Effector memory CD8-positive, alpha-beta T cell (primary cell): ENCODE data around the gene C19orf47.
A peak's percentile ranks its signal among the peaks of the same experiment; 100 is the strongest.

Source experiments
- ATAC-seq: fragments of 150-1000 bp; cut with Tn5 transposase; replicated peaks from 2 replicates; pipeline ENCODE4 v1.10.0; 2021; ENCODE audit warnings: mild to moderate bottlenecking, moderate library complexity
- DNase-seq, 3 experiments: peaks; one replicate each; pipeline ENCODE4 v3.0.0; 2021
- H3K27ac Mint-ChIP-seq, 2 donors: one replicate each; pipeline ENCODE4 v1.8.0; 2022; ENCODE audit warnings: mild to moderate bottlenecking in 2 of 2, mixed read lengths in 2 of 2, moderate library complexity in 2 of 2
- H3K27me3 Mint-ChIP-seq, 2 donors: one replicate each; pipeline ENCODE4 v1.8.0; 2022; ENCODE audit warnings: mixed read lengths in 2 of 2
- H3K36me3 Mint-ChIP-seq: one replicate; pipeline ENCODE4 v1.8.0; 2022; ENCODE audit warnings: mild to moderate bottlenecking, moderate library complexity, mixed read lengths; ENCODE audit not compliant: insufficient read depth
- H3K4me1 Mint-ChIP-seq, 2 donors: one replicate each; pipeline ENCODE4 v1.8.0; 2022; ENCODE audit warnings: low read depth in 2 of 2, mixed read lengths in 2 of 2
- H3K4me3 Mint-ChIP-seq, 2 donors: one replicate each; pipeline ENCODE4 v1.8.0; 2022; ENCODE audit warnings: mild to moderate bottlenecking in 2 of 2, mixed read lengths in 2 of 2, moderate library complexity in 2 of 2
- H3K9me3 Mint-ChIP-seq, 2 donors: one replicate each; pipeline ENCODE4 v1.8.0; 2022; ENCODE audit warnings: mixed read lengths in 2 of 2

C19orf47 gene

GRCh38 chr19:40332669-40333068, 15.5 kb downstream of the C19orf47 start:
- H3K4me3 Mint-ChIP-seq: no peak overlapping the region
- no peaks in the 10 kb centered on the region for H3K27me3 Mint-ChIP-seq
- H3K27ac Mint-ChIP-seq: no peak overlapping the region
- peaks cover 47% of the 10 kb centered on the region for H3K36me3 Mint-ChIP-seq
- no peak for DNase-seq
- ATAC-seq: no peak
- H3K9me3 Mint-ChIP-seq: no peaks in the 10 kb centered on the region
- H3K4me1 Mint-ChIP-seq: peaks cover 0 to under 1% of the 10 kb centered on the region in 2 donors

GRCh38 chr19:40331052-40331451, 17.1 kb downstream of the C19orf47 start:
- Mint-ChIP-seq H3K27me3 (no peaks in the 10 kb centered on the region), H3K36me3 (peaks cover 58% of the 10 kb centered on the region), H3K4me1 (no peaks in the 10 kb centered on the region), H3K4me3 (no peak overlapping the region), H3K27ac (no peak overlapping the region), H3K9me3 (no peaks in the 10 kb centered on the region)
- DNase-seq: no peak
- no peak for ATAC-seq

GRCh38 chr19:40326201-40326600, 22.0 kb downstream of the C19orf47 start:
- no peak overlapping the region for H3K4me3 Mint-ChIP-seq
- no peaks in the 10 kb centered on the region for H3K4me1 Mint-ChIP-seq
- no peak for DNase-seq
- no peaks in the 10 kb centered on the region for H3K9me3 Mint-ChIP-seq
- no peak for ATAC-seq
- peaks cover 59% of the 10 kb centered on the region for H3K36me3 Mint-ChIP-seq
- no peak overlapping the region for H3K27ac Mint-ChIP-seq
- no peaks in the 10 kb centered on the region for H3K27me3 Mint-ChIP-seq

GRCh38 chr19:40323705-40324104, 24.5 kb downstream of the C19orf47 start:
- H3K36me3 Mint-ChIP-seq: peaks cover 54% of the 10 kb centered on the region
- peaks cover 0 to 2% of the 10 kb centered on the region in 2 donors for H3K4me1 Mint-ChIP-seq
- H3K4me3 Mint-ChIP-seq: no peak overlapping the region
- no peak overlapping the region for H3K27ac Mint-ChIP-seq
- H3K27me3 Mint-ChIP-seq: no peaks in the 10 kb centered on the region
- no peak for ATAC-seq
- no peak for DNase-seq
- H3K9me3 Mint-ChIP-seq: no peaks in the 10 kb centered on the region

GRCh38 chr19:40322951-40323615, 25.1 kb downstream of the C19orf47 start:
- H3K27me3 Mint-ChIP-seq: no peaks in the 10 kb centered on the region
- no peak for DNase-seq
- H3K27ac Mint-ChIP-seq: peak overlapping the region in 1 of 2 donors; percentile 12
- no peak for ATAC-seq
- H3K36me3 Mint-ChIP-seq: peaks cover 54% of the 10 kb centered on the region
- peaks cover 0 to 2% of the 10 kb centered on the region in 2 donors for H3K4me1 Mint-ChIP-seq
- no peaks in the 10 kb centered on the region for H3K9me3 Mint-ChIP-seq
- H3K4me3 Mint-ChIP-seq: no peak overlapping the region

GRCh38 chr19:40322271-40322610, 26.0 kb downstream of the C19orf47 start:
- Mint-ChIP-seq H3K27me3 (no peaks in the 10 kb centered on the region), H3K4me3 (no peak overlapping the region), H3K27ac (peak overlapping the region; percentile 12 to 38), H3K9me3 (no peaks in the 10 kb centered on the region), H3K4me1 (peaks cover 0 to 2% of the 10 kb centered on the region in 2 donors), H3K36me3 (peaks cover 52% of the 10 kb centered on the region)
- ATAC-seq: no peak
- DNase-seq: no peak

- H3K4me1 Mint-ChIP-seq: peaks cover 0 to 2% of the 10 kb centered on the region in 2 donors
- ATAC-seq: no peak
- no peaks in the 10 kb centered on the region for H3K27me3 Mint-ChIP-seq
- no peaks in the 10 kb centered on the region for H3K9me3 Mint-ChIP-seq
- H3K36me3 Mint-ChIP-seq: peaks cover 47% of the 10 kb centered on the region
- H3K4me3 Mint-ChIP-seq: no peak overlapping the region
- DNase-seq: no peak
- H3K27ac Mint-ChIP-seq: no peak overlapping the region
These were observed 26.5 kb downstream of the C19orf47 start for GRCh38 chr19:40321566-40322270.

GRCh38 chr19:40321076-40321475, 27.1 kb downstream of the C19orf47 start:
- no peak for DNase-seq
- peaks cover 42% of the 10 kb centered on the region for H3K36me3 Mint-ChIP-seq
- H3K9me3 Mint-ChIP-seq: no peaks in the 10 kb centered on the region
- peaks cover 0 to 2% of the 10 kb centered on the region in 2 donors for H3K4me1 Mint-ChIP-seq
- H3K4me3 Mint-ChIP-seq: no peak overlapping the region
- ATAC-seq: no peak
- no peaks in the 10 kb centered on the region for H3K27me3 Mint-ChIP-seq
- H3K27ac Mint-ChIP-seq: no peak overlapping the region

- Mint-ChIP-seq H3K27ac (no peak overlapping the region), H3K9me3 (no peaks in the 10 kb centered on the region), H3K36me3 (peaks cover 37% of the 10 kb centered on the region), H3K4me3 (no peak overlapping the region), H3K27me3 (no peaks in the 10 kb centered on the region), H3K4me1 (peaks cover 0 to 2% of the 10 kb centered on the region in 2 donors)
- ATAC-seq (no peak), DNase-seq (no peak)
These were observed 27.6 kb downstream of the C19orf47 start for GRCh38 chr19:40320558-40320935.

GRCh38 chr19:40317338-40317737, 30.9 kb downstream of the C19orf47 start:
- Mint-ChIP-seq H3K27ac (no peak overlapping the region), H3K9me3 (no peaks in the 10 kb centered on the region), H3K4me3 (no peak overlapping the region), H3K27me3 (no peaks in the 10 kb centered on the region), H3K4me1 (peaks cover 0 to 2% of the 10 kb centered on the region in 2 donors), H3K36me3 (peaks cover 14% of the 10 kb centered on the region)
- ATAC-seq (no peak), DNase-seq (no peak)

GRCh38 chr19:40315812-40316470, 32.3 kb downstream of the C19orf47 start:
- Mint-ChIP-seq H3K4me1 (peaks cover 0 to 2% of the 10 kb centered on the region in 2 donors), H3K27ac (peak overlapping the region in 1 of 2 donors; percentile 35), H3K9me3 (no peaks in the 10 kb centered on the region), H3K4me3 (no peak overlapping the region), H3K36me3 (peaks cover 10% of the 10 kb centered on the region), H3K27me3 (no peaks in the 10 kb centered on the region)
- ATAC-seq (no peak), DNase-seq (no peak)

- Mint-ChIP-seq H3K9me3 (no peaks in the 10 kb centered on the region), H3K36me3 (peaks cover 5% of the 10 kb centered on the region), H3K27me3 (no peaks in the 10 kb centered on the region), H3K27ac (no peak overlapping the region), H3K4me3 (no peak overlapping the region), H3K4me1 (no peaks in the 10 kb centered on the region)
- no peak for ATAC-seq
- DNase-seq: no peak
These were observed 33.5 kb downstream of the C19orf47 start for GRCh38 chr19:40314656-40315055.

- H3K4me3 Mint-ChIP-seq: no peak overlapping the region
- peaks cover under 1% of the 10 kb centered on the region for H3K36me3 Mint-ChIP-seq
These were observed 34.8 kb downstream of the C19orf47 start for GRCh38 chr19:40313229-40313983.

More at GRCh38 chr19:40313229-40313983, 34.8 kb downstream of the C19orf47 start:
- ATAC-seq (no peak), DNase-seq (no peak)
- Mint-ChIP-seq H3K27me3 (no peaks in the 10 kb centered on the region), H3K4me1 (no peaks in the 10 kb centered on the region), H3K9me3 (no peaks in the 10 kb centered on the region), H3K27ac (peak overlapping the region in 1 of 2 donors; percentile 55)
